Sigmoid colon (tissue), 7 donors: Measurements from ENCODE around the gene TACR1. TPM values are rescaled to one million over a fixed set of nuclear protein-coding genes. Genes with fewer than 3 reads are reported as not detected.

Source experiments
- DNase-seq: peaks from one replicate; pipeline ENCODE4 v3.0.0-alpha.2; 2019
- H3K27ac ChIP-seq, 4 donors: fragments of 200-600 bp; sonication (generic); one replicate each; pipeline ENCODE4 v1.5.1; 2016 to 2019; ENCODE audit warnings: mild to moderate bottlenecking in 1 of 4
- H3K27me3 ChIP-seq, 3 donors: fragments of 200-600 bp; sonication (generic); one replicate each; pipeline ENCODE4 v1.5.1; 2019; ENCODE audit warnings: mild to moderate bottlenecking in 1 of 3
- H3K36me3 ChIP-seq, 4 donors: fragments of 200-600 bp; sonication (generic); one replicate each; pipeline ENCODE4 v1.5.1; 2016 to 2019
- H3K4me1 ChIP-seq, 4 donors: fragments of 200-600 bp; sonication (generic); one replicate each; pipeline ENCODE4 v1.5.1; 2017 to 2019
- H3K4me3 ChIP-seq, 4 donors: fragments of 200-600 bp; sonication (generic); one replicate each; pipeline ENCODE4 v1.5.1; 2017 to 2019; ENCODE audit warnings: mild to moderate bottlenecking in 2 of 4, moderate library complexity in 1 of 4
- H3K9me3 ChIP-seq, 4 donors: fragments of 200-600 bp in 3 of 4; sonication (generic) in 3 of 4; one replicate each; pipeline versions ENCODE4 v1.5.1 to v1.6.1; 2013 to 2019
- EP300 ChIP-seq, 4 donors: sonication (generic); formaldehyde crosslinking; IDR thresholded peaks; one replicate each; pipeline ENCODE4 v1.6.1; 2017; ENCODE audit warnings: antibody characterized with exemption in 4 of 4
- POLR2A ChIP-seq, 2 donors: fragments of 450-650 bp; IDR thresholded peaks; one replicate each; pipeline ENCODE4 v1.6.1; 2016; ENCODE audit warnings: antibody characterized with exemption in 2 of 2, mild to moderate bottlenecking in 2 of 2, moderate library complexity in 2 of 2
- POLR2AphosphoS5 ChIP-seq, 4 donors: sonication (generic); formaldehyde crosslinking; IDR thresholded peaks; one replicate each; pipeline ENCODE4 v1.6.1; 2017; ENCODE audit warnings: antibody characterized with exemption in 4 of 4
- WGBS, 2 donors: extraction: QIAGEN DNeasy Blood & Tissue Kit; methylation state at CpG; one replicate each; pipeline ENCODE4 v1.1.7; 2013; 5-methylcytosine and 5-hydroxymethylcytosine counted together
- intact Hi-C: fragments of 100-400 bp; cut with DNase I; formaldehyde crosslinking; loops from one replicate; pipeline ENCODE4 v1.15.1; 2023
- polyA plus RNA-seq, 3 donors: library from polyadenylated mRNA; stranded (reverse); fragments of 200-250 nt; gene quantifications; one replicate each; pipeline ENCODE4 v1.2.3, GENCODE V29; 2013
- total RNA-seq, 4 donors: library from RNA; depleted of rRNA; stranded (reverse); fragments of >200 nt; gene quantifications; one replicate each; pipeline ENCODE4 v1.1.0, GENCODE V29; 2016
- TF ChIP-seq, protein P1 (sequence below), 4 experiments: fragments of 450-650 bp in 3 of 4; fragments of 200-600 bp in 1 of 4; IDR thresholded peaks; one replicate each; pipeline ENCODE4 v1.5.1; 2016 to 2019; ENCODE audit warnings: antibody characterized with exemption in 4 of 4, mild to moderate bottlenecking in 3 of 4, moderate library complexity in 2 of 4
- donor health status: healthy with polysubstance abuse.
- donor health status: Bipolar disorder and iron deficiency.
- donor health status: healthy.

TACR1 gene
- total and polyA plus RNA-seq, 7 donors = 0.22 to 2.5 (median 0.99) TPM; not detected in 2

DNA sequence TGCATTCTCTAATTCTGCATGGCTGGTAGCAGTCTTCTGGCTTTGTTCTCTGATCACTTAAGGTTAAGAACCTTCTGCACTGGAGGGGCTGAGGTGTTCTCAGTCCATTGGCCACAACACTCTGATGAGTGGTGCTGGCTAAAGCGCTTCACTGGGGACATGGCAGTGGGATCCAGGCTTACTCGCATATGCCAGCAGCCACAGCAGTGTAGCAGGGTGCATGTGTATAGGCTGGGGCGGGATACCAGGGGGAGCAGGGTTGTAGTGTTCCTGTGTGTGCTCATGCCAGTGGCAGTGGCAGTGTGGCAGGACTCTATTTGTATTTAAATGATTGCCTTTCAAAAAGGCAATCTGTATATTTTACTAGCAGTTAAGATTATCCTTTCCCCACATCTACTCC, 11.1 kb upstream of the TACR1 start:
- TF ChIP-seq, protein P1, sequence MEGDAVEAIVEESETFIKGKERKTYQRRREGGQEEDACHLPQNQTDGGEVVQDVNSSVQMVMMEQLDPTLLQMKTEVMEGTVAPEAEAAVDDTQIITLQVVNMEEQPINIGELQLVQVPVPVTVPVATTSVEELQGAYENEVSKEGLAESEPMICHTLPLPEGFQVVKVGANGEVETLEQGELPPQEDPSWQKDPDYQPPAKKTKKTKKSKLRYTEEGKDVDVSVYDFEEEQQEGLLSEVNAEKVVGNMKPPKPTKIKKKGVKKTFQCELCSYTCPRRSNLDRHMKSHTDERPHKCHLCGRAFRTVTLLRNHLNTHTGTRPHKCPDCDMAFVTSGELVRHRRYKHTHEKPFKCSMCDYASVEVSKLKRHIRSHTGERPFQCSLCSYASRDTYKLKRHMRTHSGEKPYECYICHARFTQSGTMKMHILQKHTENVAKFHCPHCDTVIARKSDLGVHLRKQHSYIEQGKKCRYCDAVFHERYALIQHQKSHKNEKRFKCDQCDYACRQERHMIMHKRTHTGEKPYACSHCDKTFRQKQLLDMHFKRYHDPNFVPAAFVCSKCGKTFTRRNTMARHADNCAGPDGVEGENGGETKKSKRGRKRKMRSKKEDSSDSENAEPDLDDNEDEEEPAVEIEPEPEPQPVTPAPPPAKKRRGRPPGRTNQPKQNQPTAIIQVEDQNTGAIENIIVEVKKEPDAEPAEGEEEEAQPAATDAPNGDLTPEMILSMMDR (IDR thresholded peaks at IDR 0.05) = no peak
- no peak for TF ChIP-seq EP300 (IDR thresholded peaks at IDR 0.05)
- TF ChIP-seq POLR2A (IDR thresholded peaks at IDR 0.05) = no peak
- no peak for TF ChIP-seq POLR2AphosphoS5 (IDR thresholded peaks at IDR 0.05)
- no peak for DNase-seq
- WGBS, 2 donors = 94 to 95% methylated on average over 3 of the region's 3 CpGs
- Histone ChIP-seq H3K4me3 (no peak overlapping the region), H3K27me3 (no peaks in the 10 kb centered on the region), H3K9me3 (no peaks in the 10 kb centered on the region), H3K36me3 (no peaks in the 10 kb centered on the region), H3K4me1 (no peaks in the 10 kb centered on the region), H3K27ac (no peak overlapping the region)
- intact Hi-C loops = no loop called here

DNA sequence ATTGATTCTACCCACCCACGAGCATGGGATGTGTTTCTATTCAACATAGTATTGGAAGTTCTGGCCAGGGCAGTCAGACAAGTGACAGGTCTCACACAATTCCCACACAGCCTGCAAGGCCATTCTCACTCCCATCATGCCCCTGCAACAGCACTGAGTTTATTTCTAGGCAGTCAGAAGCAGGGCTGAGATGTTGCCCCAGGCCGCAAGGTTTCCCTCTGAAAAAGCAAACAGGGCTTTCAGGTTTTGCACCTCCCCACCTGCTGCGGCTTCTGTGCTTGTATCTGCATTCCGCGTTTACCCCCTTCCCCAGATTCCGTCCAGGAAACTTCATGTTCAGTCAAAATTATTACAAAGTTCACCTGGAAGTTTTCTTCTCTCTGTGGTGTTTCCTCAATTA, 9.4 kb upstream of the TACR1 start:
- DNase-seq = no peak
- H3K27me3 ChIP-seq = no peaks in the 10 kb centered on the region
- intact Hi-C loops = no loop called here
- no peaks in the 10 kb centered on the region for H3K36me3 ChIP-seq
- TF ChIP-seq POLR2A (IDR thresholded peaks at IDR 0.05) (no peak), EP300 (IDR thresholded peaks at IDR 0.05) (no peak), POLR2AphosphoS5 (IDR thresholded peaks at IDR 0.05) (no peak)
- TF ChIP-seq, protein P1 (IDR thresholded peaks at IDR 0.05) = no peak
- H3K9me3 ChIP-seq = no peaks in the 10 kb centered on the region
- H3K4me3 ChIP-seq = no peak overlapping the region
- H3K27ac ChIP-seq = no peak overlapping the region
- H3K4me1 ChIP-seq = no peaks in the 10 kb centered on the region
- 85 to 86% methylated on average over 6 of the region's 6 CpGs for WGBS, 2 donors

DNA sequence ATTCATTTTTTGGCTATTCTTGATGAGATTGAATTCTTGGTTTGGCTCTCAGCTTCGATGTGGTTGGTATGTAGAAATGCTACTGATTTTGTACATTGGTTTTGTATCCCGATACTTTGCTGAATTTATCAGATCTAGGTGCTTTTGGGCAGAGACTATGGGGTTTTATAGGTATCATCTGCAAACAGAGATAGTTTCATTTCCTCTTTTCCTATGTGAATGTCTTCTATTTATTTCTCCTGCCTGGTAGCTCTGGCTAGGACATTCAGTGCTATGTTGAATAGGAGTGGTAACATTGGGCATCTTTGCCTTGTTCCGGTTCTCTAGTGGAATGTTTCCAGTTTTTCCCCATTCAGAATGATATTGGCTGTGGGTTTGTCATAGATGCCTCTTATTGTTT, 5.5 kb upstream of the TACR1 start:
- DNase-seq = no peak
- WGBS, 2 donors = 79 to 84% methylated on average over 3 of the region's 3 CpGs
- Histone ChIP-seq H3K4me1 (peaks cover 0 to 13% (median 12%) of the 10 kb centered on the region in 4 donors), H3K36me3 (no peaks in the 10 kb centered on the region), H3K27me3 (peaks cover 0 to 5% (median 0%) of the 10 kb centered on the region in 3 donors), H3K27ac (no peak overlapping the region), H3K9me3 (peaks cover 0 to 4% (median 0%) of the 10 kb centered on the region in 4 donors), H3K4me3 (no peak overlapping the region)
- intact Hi-C loops = no loop called here
- TF ChIP-seq POLR2AphosphoS5 (IDR thresholded peaks at IDR 0.05) = no peak
- TF ChIP-seq, protein P1 (IDR thresholded peaks at IDR 0.05) = no peak
- TF ChIP-seq POLR2A (IDR thresholded peaks at IDR 0.05) = no peak
- no peak for TF ChIP-seq EP300 (IDR thresholded peaks at IDR 0.05)

DNA sequence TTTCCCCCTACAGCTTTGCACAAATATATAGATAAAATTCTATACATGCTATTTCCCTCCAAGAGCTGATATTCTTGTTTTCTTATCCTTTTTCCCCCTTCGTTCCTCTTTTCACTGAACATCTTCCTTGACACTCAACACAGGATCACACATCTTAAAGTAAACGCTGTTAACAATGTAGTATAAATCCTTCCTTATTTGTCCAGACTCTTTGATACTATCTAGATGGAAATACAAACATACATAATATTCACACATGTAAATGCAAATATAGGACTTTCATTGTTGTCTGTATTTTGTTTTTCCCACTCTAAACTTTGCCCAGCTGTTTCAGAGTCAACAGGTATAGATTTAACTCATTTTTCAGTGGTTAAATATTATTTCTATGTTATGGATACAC, 3.0 kb upstream of the TACR1 start:
- Histone ChIP-seq H3K4me1 (peaks cover 0 to 28% (median 24%) of the 10 kb centered on the region in 4 donors), H3K9me3 (peaks cover 0 to 4% (median 0%) of the 10 kb centered on the region in 4 donors), H3K27ac (no peak overlapping the region), H3K36me3 (no peaks in the 10 kb centered on the region), H3K27me3 (peaks cover 0 to 16% (median 0%) of the 10 kb centered on the region in 3 donors), H3K4me3 (no peak overlapping the region)
- TF ChIP-seq, protein P1 (IDR thresholded peaks at IDR 0.05) = no peak
- TF ChIP-seq POLR2A (IDR thresholded peaks at IDR 0.05) = no peak
- TF ChIP-seq EP300 (IDR thresholded peaks at IDR 0.05) = no peak
- no peak for TF ChIP-seq POLR2AphosphoS5 (IDR thresholded peaks at IDR 0.05)
- whole genome bisulfite sequencing, 2 donors = 24 to 50% methylated on average over 2 of the region's 2 CpGs
- intact Hi-C loops = no loop called here
- DNase-seq = no peak
